ENCODE measurements around the gene DPM2.

GRCh38 chr9:127980060-127980705 is 42.5 kb upstream of the DPM2 start:
- TF ChIP-seq, protein P1, sequence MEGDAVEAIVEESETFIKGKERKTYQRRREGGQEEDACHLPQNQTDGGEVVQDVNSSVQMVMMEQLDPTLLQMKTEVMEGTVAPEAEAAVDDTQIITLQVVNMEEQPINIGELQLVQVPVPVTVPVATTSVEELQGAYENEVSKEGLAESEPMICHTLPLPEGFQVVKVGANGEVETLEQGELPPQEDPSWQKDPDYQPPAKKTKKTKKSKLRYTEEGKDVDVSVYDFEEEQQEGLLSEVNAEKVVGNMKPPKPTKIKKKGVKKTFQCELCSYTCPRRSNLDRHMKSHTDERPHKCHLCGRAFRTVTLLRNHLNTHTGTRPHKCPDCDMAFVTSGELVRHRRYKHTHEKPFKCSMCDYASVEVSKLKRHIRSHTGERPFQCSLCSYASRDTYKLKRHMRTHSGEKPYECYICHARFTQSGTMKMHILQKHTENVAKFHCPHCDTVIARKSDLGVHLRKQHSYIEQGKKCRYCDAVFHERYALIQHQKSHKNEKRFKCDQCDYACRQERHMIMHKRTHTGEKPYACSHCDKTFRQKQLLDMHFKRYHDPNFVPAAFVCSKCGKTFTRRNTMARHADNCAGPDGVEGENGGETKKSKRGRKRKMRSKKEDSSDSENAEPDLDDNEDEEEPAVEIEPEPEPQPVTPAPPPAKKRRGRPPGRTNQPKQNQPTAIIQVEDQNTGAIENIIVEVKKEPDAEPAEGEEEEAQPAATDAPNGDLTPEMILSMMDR (IDR thresholded peaks at IDR 0.05; ENCODE audit: insufficient read depth, low read length, poor library complexity, severe bottlenecking), result no peak
- TF ChIP-seq EZH2phosphoT487 (conservative IDR thresholded peaks at IDR 0.05; ENCODE audit: low read length), result no peak
